HG03575 (cell line): Measurements from ENCODE around the gene CLEC10A.
"Not testable (repeated sequence)": the region's sequence is repeated elsewhere in the genome, so short reads cannot be mapped to it uniquely, and the experiment has no call there.

Source experiments
- ATAC-seq: cut with Tn5 transposase; IDR thresholded peaks from one replicate; pipeline ENCODE4 v1.9.1; 2021; ENCODE audit not compliant: unreplicated experiment, insufficient number of reproducible peaks, low FRiP score; ENCODE audit errors: extremely low read depth

The CLEC10A gene

DNA sequence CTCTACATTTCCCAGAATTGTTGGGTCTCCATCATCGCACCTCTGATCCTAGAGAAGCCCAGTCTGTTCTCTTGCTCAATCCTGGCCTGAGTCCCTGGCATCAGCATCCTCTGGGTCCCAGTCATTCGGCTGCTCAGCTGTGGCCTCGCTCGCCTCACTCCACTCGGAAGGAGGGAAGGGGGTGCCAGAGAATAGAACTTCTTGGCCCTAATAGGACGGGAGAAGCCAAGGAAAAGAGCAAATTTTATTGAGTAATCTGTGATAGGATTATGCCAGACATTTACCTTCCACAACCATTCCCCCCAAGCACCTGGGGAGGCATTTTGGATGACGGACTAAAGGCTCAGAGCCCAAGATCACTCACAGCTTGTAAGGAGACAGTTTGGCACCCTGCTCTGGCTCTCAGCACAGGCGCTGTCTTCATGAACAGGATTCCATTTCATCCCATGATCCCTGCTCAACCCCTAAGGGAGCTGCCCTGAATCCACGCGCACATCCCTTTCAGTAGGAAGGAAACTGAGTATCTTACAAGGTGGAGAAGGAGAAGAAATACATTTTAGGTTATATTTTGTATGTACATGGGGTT lies 498 bp upstream of the CLEC10A start:
- no peak for ATAC-seq

DNA sequence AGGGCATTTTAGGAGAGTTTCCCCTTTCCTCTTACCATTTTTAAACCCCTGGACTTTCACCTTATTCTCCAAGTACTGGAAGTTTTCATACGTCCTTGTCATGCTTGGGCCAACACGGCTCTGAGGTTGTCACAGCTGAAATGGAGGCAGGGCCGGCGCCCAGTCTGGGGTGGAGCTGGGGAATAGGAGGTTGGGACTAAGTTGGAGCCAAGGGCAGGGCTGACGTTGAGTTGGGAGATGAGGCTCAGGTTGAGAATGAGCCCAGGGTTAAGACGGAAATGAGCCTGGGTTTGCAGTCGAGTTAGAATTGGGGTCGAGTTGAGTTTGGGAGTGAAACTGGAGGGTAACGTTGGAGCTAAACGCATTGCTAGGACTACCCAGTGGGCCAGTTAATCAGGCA lies 1.3 kb downstream of the CLEC10A start:
- ATAC-seq = no peak

DNA sequence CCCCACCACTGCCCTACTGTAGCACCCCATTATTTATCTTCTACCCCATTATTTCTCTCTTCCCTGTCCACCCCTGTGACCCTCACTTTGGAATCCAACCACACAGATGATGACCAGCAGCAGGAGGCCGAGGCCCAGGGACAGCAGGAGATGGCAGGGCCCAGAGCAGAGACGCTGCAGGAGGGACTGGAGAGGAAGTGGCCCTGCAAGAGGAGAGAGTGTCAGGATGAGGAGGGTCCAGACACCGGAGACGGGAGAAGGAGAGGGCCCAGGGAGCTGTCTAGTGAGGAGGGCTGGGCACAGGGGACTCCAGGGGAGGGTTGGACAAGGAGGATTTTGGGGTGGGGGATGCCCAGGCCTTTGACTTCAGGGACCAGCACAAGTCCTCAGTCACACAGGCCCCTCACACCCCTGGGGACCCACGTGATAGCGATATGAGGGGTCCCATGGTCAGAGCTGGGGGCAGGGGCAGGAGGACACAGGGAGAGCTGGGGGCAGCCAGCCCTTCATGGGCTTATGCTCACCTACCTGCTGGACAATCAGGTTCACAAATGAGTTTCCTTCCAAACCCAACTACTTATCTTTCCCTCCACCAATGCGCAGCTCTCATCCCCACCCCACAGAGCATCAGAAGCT lies 2.0 kb downstream of the CLEC10A start:
- no peak for ATAC-seq

DNA sequence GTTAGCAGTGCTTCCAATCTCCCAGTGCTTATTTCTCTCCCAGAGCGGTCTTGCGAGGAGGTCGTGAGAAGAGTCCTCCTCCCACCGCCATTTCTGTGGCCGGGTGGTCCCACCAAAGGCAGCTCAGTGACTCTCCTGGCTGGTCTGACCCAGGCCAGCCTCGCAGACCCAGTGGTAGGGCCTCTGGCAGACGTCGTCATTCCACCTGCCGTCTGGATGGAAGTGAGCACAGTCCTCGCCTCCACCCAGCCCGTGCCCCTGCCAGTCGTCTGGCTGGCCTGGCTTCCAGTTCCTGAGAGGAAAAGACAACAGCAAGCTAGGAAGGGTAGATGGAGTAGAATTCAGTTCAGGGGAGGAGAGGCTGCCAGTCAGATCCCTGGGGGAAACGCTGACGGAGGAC lies 5.1 kb downstream of the CLEC10A start:
- no peak for ATAC-seq

GRCh38 chr17:7072406-7072805 lies 7.6 kb downstream of the CLEC10A start:
- ATAC-seq = no peak

GRCh38 chr17:7070712-7071111 lies 9.3 kb downstream of the CLEC10A start:
- ATAC-seq = no peak

- no peak for ATAC-seq
Measured at GRCh38 chr17:7068268-7068667, 11.8 kb downstream of the CLEC10A start.

DNA sequence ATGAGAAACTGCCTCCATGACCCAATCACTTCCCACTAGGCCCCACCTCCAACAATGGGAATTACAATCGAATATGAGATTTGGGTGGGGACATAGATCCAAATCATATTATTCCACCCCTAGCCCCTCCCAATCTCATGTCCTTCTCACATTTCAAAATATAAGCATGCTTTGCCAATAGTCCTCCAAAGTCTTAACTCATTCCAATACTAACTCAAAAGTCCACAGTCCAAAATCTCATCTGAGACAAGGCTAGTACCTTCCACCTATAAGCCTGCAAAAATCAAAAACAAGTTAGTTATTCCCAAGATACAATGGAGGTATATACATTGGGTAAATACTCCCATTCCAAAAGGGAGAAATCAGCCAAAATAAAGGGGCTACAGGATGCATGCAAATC lies 12.9 kb downstream of the CLEC10A start:
- ATAC-seq = no peak

DNA sequence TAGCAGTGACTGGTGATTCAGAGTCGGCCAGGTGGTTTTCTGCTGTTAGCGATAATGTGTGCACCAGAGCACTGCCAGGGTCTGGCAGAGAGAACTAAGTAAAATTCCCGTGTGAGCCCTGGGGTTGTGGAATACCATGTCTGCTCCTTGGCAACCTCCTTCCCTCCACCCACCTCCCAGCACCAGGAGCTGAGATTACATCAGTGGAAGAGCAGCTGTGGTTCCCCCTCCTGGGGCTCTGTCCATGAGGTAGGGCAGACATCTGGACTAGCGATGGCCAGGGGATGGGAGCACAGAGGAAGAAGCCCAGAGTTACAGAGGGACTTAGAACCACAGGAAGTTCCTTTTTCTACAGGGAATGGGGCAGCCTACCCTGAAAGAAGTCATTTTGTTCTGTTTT lies 15.8 kb downstream of the CLEC10A start:
- no peak for ATAC-seq

GRCh38 chr17:7063518-7064094 lies 16.4 kb downstream of the CLEC10A start:
- no peak for ATAC-seq

- no peak for ATAC-seq
Measured at GRCh38 chr17:7060165-7060891, 19.7 kb downstream of the CLEC10A start.

DNA sequence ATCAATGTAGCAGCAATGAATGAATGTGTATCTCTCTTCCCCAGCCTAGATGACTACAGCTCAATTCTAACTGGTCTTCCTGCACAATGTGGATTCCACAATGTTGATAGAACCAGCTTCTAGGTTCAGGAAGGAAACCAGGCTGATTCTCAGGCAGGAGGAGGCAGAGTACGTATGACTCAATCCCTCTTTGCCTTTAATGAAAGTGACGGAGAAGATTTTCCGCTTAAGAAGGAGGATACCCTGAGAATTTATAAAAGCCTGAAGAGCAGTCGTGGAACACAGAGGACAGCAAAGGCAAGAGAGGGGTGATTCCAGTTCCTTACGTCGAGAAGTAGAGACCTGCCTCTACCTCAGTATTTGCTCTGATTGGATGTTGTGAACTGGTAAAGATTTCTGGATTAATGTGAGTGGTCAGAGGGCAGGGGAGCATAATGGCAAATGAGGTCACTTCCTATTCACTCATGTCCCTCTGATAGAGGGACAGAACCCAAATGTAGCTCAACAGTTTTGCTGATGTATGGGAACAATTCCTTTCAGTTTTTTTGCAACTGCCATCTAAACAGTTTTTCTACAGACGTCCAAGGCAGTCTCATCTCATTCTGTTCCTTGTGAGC lies 21.1 kb downstream of the CLEC10A start:
- no peak for ATAC-seq

DNA sequence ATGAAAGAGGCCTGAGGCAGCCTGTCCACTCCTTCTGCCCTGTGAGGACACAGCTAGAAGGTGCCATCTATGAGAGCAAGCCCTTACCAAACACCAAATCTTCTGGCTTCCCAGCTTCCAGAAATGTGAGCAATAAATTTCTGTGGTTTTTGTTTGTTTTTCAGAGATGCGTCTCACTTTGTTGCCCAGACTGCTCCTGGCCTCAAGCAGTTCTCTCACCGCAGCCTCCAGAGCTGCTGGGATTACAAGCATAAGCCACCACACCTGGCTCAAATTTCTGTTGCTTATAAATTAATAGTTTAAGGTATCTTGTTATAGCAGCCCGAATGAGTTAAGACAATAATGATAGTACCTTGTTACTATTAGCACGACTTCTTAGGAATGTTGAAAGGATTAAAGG lies 23.7 kb downstream of the CLEC10A start:
- ATAC-seq = no peak

DNA sequence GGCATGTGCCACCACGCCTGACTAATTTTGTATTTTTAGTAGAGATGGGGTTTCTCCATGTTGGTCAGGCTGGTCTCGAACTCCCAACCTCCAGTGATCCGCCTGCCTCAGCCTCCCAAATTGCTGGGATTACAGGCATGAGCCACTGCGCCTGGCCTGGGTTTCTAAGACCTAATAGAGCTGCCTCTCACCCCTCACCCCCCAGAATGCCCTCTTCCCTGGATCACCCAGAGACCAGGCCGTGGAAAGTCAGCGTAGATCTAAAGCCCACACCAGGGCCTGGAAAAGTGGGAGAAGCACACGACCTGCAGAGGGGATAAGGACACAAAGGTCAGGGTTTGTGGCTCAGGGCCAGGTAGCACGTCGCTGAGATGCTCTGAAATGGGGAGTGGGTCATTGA lies 29.5 kb downstream of the CLEC10A start:
- not testable (repeated sequence) for ATAC-seq

DNA sequence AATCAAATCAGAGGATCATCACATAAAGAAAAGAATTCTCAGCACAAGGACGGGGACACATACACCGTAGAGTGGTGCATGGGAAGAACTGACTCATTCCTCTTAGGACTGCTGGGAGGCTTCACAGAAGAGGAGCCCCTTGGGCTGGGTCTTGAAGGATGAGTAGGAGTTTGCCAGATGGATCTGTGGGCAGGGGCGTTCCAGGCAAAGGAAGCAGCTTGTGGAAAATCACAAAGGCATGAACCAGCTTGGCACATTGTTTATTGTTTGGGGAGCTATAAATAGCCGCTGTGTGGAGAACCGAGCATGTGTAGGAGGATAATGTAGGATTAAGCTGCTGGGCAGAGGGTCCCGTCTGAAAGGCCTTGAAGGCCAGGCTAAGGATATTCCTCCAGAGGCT lies 31.1 kb downstream of the CLEC10A start:
- no peak for ATAC-seq

- no peak for ATAC-seq
Measured at GRCh38 chr17:7047566-7047965, 32.5 kb downstream of the CLEC10A start.

DNA sequence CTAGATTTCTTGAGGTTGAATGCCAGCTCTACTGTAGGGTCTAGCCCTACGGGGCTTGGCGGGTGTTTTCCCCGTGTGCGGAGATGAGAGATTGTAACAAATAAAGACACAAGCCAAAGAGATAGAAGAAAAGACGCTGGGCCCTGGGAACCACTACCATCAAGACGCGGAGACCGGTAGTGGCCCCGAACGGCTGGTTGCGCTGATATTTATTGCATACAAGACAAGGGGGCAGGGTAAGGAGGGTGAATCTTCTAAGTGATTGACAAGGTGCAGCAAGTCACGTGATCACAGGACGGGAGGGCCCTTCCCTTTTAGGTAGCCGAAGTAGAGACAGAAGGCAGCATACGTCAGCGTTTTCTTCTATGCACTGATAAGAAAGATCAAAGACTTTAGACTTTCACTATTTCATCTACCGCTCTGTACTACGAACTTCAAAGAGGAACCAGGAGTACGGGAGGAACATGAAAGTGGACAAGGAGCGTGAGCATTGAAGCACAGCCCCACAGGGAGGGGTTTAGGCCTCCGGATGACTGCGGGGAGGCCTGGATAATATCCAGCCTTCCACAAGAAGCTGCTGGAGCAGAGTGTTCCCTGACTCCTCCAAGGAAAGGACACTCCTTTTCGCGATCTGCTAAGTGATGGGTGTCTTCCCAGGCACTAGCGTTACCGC lies 33.2 kb downstream of the CLEC10A start:
- ATAC-seq = not testable (repeated sequence)

DNA sequence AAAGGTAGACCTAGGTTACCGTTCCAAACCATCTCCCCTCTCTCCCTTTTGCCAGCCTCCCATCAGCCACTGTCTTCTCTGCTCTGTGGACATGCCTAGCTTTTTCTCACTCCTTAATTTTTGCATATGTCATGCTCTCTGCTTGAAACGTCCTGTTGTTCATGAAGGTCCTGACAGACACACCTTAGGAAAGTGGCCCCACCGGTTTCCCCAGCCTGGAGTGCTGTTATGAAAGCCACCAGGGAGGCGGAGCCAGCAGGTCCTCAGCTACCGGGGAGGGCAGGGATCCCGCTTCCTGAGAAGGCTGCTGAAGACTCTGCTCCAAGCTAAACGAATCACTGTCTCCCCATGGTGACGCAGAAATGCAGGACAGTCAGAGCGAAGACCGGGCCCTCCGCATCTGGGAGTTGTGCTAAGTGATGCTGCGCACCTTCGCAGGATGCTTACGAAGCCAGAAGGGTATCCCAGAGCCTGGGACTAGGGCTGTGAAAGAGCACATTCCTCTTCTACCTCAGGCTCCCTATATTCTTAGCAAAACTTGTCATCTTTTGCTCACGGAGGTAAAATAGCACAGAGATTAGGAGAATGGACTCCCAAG lies 33.8 kb downstream of the CLEC10A start:
- no peak for ATAC-seq
